Measurements from ENCODE around the gene KRTAP5-11.
"Not testable (repeated sequence)": the region's sequence is repeated elsewhere in the genome, so short reads cannot be mapped to it uniquely, and the experiment has no call there.

KRTAP5-11 gene

GRCh38 chr11:71534711-71535608 lies 47.7 kb downstream of the KRTAP5-11 start:
- H3K9ac ChIP-seq (ENCODE audit: low read length in 5 of 5); H3K27me3 ChIP-seq (ENCODE audit: control insufficient read depth in 5 of 5, insufficient read depth in 4 of 5, low read length in 5 of 5); H3K9me3 ChIP-seq (ENCODE audit: control insufficient read depth in 5 of 5, low read length in 5 of 5); H3K4me3 ChIP-seq (ENCODE audit: low read depth in 1 of 5, low read length in 5 of 5); H3K27ac ChIP-seq (ENCODE audit: low read depth, low read length); H3K36me3 ChIP-seq (ENCODE audit: control insufficient read depth in 5 of 5, insufficient read depth in 5 of 5, low read length in 5 of 5); H3K4me1 ChIP-seq (ENCODE audit: control insufficient read depth in 5 of 5, insufficient read depth in 5 of 5, low read length in 5 of 5): not testable (repeated sequence)

- Histone ChIP-seq H3K27me3 (ENCODE audit: control insufficient read depth in 5 of 5, insufficient read depth in 4 of 5, low read length in 5 of 5) (no peaks in the 10 kb centered on the region), H3K9ac (ENCODE audit: low read length in 5 of 5) (no peak overlapping the region), H3K36me3 (ENCODE audit: control insufficient read depth in 5 of 5, insufficient read depth in 5 of 5, low read length in 5 of 5) (no peaks in the 10 kb centered on the region), H3K4me1 (ENCODE audit: control insufficient read depth in 5 of 5, insufficient read depth in 5 of 5, low read length in 5 of 5) (no peaks in the 10 kb centered on the region), H3K9me3 (ENCODE audit: control insufficient read depth in 5 of 5, low read length in 5 of 5) (no peaks in the 10 kb centered on the region), H3K4me3 (ENCODE audit: low read depth in 1 of 5, low read length in 5 of 5) (no peak overlapping the region), H3K27ac (ENCODE audit: low read depth, low read length) (no peak overlapping the region)
Measured at GRCh38 chr11:71532036-71532610, 50.6 kb downstream of the KRTAP5-11 start.

Measured in subcutaneous abdominal adipose tissue (tissue), 5 donors.